ENCODE data around the gene NOXO1.

- TF ChIP-seq CTCF (IDR thresholded peaks at IDR 0.05) (no peak), POLR2A (IDR thresholded peaks at IDR 0.05) (no peak)
Observed at GRCh38 chr16:1960665-1961630, 20.3 kb downstream of the NOXO1 start.

Data from thyroid gland (tissue), 4 donors.